ENCODE data around the gene IQCK.

- no peak for TF ChIP-seq TAF1 (IDR thresholded peaks at IDR 0.05; ENCODE audit: low read depth)
- no peak for TF ChIP-seq ZBTB7A (IDR thresholded peaks at IDR 0.05; ENCODE audit: low read depth)
- TF ChIP-seq MAX (IDR thresholded peaks at IDR 0.05), result no peak
- no peak for TF ChIP-seq REST (IDR thresholded peaks at IDR 0.05; ENCODE audit: low read depth)
- TF ChIP-seq TCF12 (IDR thresholded peaks at IDR 0.05; ENCODE audit: low read depth), result no peak
- no peak for TF ChIP-seq NFIC (IDR thresholded peaks at IDR 0.05)
- TF ChIP-seq, protein P1, sequence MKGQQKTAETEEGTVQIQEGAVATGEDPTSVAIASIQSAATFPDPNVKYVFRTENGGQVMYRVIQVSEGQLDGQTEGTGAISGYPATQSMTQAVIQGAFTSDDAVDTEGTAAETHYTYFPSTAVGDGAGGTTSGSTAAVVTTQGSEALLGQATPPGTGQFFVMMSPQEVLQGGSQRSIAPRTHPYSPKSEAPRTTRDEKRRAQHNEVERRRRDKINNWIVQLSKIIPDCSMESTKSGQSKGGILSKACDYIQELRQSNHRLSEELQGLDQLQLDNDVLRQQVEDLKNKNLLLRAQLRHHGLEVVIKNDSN (IDR thresholded peaks at IDR 0.05), result no peak
- TF ChIP-seq EP300 (IDR thresholded peaks at IDR 0.05; ENCODE audit: borderline replicate concordance), result no peak
- TF ChIP-seq EGR1 (IDR thresholded peaks at IDR 0.05), result no peak
- no peak for TF ChIP-seq RAD21 (IDR thresholded peaks at IDR 0.05; ENCODE audit: low read depth)
- TF ChIP-seq YY1 (IDR thresholded peaks at IDR 0.05; ENCODE audit: low read depth), result no peak
- no peak for TF ChIP-seq CREB1 (IDR thresholded peaks at IDR 0.05; ENCODE audit: low read depth)
- TF ChIP-seq CEBPB (IDR thresholded peaks at IDR 0.05), result no peak
These were observed 167.5 kb downstream of the IQCK start for GRCh38 chr16:19885451-19886072.

Measured in Ishikawa (cell line).